GM18867 (cell line): Measurements from ENCODE around the gene GBP3.
"Not testable (repeated sequence)": the region's sequence is repeated elsewhere in the genome, so short reads cannot be mapped to it uniquely, and the experiment has no call there.

Experiments
- ATAC-seq: cut with Tn5 transposase; IDR thresholded peaks from one replicate; pipeline ENCODE4 v1.9.1; 2021; ENCODE audit warnings: mild to moderate bottlenecking, moderate library complexity; ENCODE audit not compliant: unreplicated experiment

Gene GBP3

GRCh38 chr1:88980870-88981269 is 41.8 kb downstream of the GBP3 start:
- no peak for ATAC-seq

GRCh38 chr1:88979749-88980116 is 42.9 kb downstream of the GBP3 start:
- no peak for ATAC-seq

- no peak for ATAC-seq
Measured at GRCh38 chr1:88979054-88979748, 43.5 kb downstream of the GBP3 start.

GRCh38 chr1:88976235-88976634 is 46.4 kb downstream of the GBP3 start:
- no peak for ATAC-seq

GRCh38 chr1:88974616-88975172 is 48.0 kb downstream of the GBP3 start:
- ATAC-seq: not testable (repeated sequence)

- ATAC-seq: peak; percentile 46
Measured at GRCh38 chr1:88973520-88974137, 49.0 kb downstream of the GBP3 start.

- ATAC-seq: no peak
Measured at GRCh38 chr1:88961647-88962275, 60.9 kb downstream of the GBP3 start.

GRCh38 chr1:88961081-88961480 is 61.6 kb downstream of the GBP3 start:
- no peak for ATAC-seq
